Stimulated activated CD4-positive, alpha-beta T cell treated with anti-CD3 and anti-CD28 coated beads, Interleukin-4, amount 100 ng/mL, for 1 hour (primary cell): Measurements from ENCODE around the gene MOGAT1.
"Not testable (repeated sequence)": the region's sequence is repeated elsewhere in the genome, so short reads cannot be mapped to it uniquely, and the experiment has no call there.

ENCODE experiments used
- DNase-seq: peaks from one replicate; pipeline ENCODE4 v3.0.0-alpha.2; 2020

The MOGAT1 gene

GRCh38 chr2:222713002-222713401 lies 41.5 kb downstream of the MOGAT1 start:
- DNase-seq: no peak

- no peak for DNase-seq
Measured at GRCh38 chr2:222714361-222715241, 43.1 kb downstream of the MOGAT1 start.

DNA sequence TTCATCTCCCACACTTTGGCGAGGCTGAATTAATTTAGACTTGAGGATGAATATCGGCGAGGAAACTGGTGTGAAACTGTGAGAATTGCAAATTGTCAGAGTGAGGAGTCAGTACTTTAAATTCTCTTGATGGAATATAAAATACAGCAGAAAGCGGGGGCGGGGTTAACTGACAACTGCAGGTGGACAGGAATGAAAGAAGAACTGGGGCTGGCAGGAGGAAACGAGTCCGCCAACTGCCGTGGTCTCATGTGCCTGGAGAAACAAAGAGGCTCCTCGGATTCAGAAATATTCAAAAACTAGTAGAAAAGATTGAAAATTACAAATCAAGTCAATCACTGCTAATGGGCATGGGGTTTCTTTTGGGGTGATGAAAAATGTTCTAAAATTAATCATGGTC lies 44.3 kb downstream of the MOGAT1 start:
- no peak for DNase-seq

- not testable (repeated sequence) for DNase-seq
Measured at GRCh38 chr2:222719787-222720186, 48.3 kb downstream of the MOGAT1 start.

DNA sequence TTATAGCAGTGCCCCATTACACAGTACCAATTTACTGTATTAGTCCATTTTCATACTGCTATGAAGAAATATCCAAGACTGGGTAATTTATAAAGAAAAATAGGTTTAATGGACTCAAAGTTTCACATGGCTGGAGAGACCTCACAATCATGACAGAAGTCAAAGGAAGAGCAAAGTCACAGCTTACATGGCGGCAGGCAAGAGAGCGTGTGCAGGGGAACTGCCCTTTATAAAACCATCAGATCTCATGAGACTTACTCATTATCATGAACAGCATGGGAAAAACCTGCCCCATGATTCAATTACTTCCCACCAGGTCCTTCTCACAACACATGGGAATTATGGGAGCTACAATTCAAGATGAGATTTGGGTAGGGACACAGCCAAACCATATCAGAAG lies 50.1 kb downstream of the MOGAT1 start:
- DNase-seq: not testable (repeated sequence)

- no peak for DNase-seq
Measured at GRCh38 chr2:222722327-222722946, 51.0 kb downstream of the MOGAT1 start.

DNA sequence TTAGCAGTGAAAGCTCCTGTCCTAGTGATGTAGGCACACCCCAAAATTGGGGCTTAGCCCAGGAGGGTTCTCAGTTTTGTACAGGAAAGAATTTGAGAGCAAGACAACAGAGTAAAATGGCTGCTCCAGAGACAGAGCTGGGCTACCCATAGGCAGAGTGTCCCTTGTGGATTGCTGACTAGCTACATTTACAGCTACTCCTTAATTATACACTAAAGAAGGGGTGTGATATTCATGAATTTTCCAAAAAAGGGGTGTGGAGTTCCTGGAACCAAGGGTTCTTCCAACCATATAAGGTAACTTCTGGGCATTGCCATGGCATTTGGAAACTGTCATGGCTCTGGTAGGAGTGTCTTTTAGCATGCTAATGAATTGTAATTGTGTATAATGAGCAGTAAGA lies 52.8 kb downstream of the MOGAT1 start:
- DNase-seq: no peak

DNA sequence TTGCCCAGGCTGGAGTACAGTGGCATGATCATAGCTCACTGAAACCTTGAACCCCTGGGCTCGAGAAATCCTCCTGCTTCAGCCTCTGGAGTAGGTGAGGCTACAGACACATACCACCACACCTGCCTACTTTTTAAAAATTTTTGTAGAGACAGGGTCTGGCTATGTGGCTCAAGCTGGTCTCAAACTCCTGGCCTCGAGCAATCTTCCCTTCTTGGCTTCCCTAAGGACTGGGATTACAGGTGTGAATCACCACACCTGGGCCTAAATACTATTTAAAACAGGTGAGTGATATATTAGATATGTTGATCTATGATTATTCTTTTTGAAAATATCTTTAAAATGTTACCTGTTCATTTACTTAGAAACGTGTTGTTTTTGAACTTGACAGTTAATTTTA lies 57.2 kb downstream of the MOGAT1 start:
- DNase-seq: no peak

GRCh38 chr2:222730366-222730999 lies 59.0 kb downstream of the MOGAT1 start:
- DNase-seq: no peak

- no peak for DNase-seq
Measured at GRCh38 chr2:222731201-222731621, 59.8 kb downstream of the MOGAT1 start.

DNA sequence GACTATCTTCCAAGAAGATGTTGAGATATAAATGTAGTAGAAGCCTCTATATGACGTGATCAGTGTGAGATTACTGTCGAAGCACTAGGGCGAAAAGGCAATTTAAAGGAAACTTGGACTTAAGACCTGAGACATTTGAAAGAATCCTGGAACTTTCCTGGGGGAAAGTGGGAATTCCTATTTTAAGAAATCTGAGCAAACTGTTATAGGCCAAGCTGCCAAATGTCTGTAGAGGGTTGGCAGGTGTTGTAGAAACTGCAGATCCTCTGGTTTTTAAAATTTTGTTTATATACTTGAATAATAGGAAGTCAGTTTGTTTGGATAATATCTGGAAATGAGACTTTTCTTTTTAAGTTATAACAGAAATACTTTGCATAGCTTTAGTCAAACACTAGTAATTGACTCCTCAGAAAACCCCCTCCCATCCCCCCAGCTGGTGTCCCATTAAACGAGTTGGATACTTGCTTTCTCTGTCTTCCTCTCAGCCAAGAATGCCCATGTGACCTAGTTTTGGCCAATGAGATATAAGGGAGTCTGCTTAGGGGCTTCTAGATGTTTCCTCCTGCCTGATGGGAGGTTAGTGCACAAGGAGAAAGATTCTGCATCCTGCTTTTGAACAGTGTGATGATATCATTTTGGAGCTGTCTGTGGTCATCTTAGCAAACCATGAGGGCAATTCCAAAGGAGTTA lies 61.2 kb downstream of the MOGAT1 start:
- DNase-seq: no peak

- no peak for DNase-seq
Measured at GRCh38 chr2:222733470-222733845, 62.0 kb downstream of the MOGAT1 start.

GRCh38 chr2:222733846-222734702 lies 62.6 kb downstream of the MOGAT1 start:
- no peak for DNase-seq

GRCh38 chr2:222734703-222735014 lies 63.2 kb downstream of the MOGAT1 start:
- no peak for DNase-seq

DNA sequence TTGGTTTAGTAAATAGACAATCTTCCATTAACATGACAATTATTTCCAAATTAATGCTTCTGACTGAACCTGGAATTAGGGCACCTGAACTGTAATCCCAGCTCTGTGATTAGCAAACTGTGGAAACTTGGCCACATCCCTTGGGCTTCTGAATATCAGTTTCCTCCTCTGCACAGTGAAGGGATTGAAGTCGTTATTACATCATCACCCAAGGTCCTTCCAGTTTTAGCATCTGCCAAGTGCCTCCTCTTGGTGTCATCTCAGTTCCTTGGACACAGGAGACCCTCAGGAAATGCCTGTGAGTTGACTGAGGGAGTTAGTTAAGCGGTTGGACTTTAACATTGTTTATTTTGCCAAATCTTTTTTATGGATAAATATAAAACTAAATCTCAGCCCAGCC lies 64.8 kb downstream of the MOGAT1 start:
- no peak for DNase-seq

GRCh38 chr2:222736924-222737323 lies 65.5 kb downstream of the MOGAT1 start:
- no peak for DNase-seq

DNA sequence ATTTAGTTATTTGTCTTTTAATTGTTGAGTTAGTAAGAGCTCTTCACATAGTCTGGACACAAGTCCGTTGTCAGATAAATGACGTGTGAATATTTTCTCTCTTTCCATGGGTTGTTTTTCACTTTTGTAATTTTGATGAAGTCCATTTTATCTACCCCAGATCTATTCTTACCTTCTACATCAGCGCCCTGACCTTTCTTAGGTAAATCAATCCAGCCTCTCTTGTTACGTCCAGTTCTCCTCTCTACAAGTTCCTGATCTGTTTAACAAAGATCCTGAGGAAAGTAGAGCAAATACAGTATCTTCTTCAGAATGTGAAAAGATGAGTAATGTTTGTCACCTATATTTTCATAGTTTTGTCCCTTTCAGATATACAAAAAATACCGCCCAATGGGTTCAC lies 66.9 kb downstream of the MOGAT1 start:
- no peak for DNase-seq

- no peak for DNase-seq
Measured at GRCh38 chr2:222738809-222739208, 67.4 kb downstream of the MOGAT1 start.

GRCh38 chr2:222739939-222740338 lies 68.5 kb downstream of the MOGAT1 start:
- DNase-seq: no peak

GRCh38 chr2:222743251-222743812 lies 71.9 kb downstream of the MOGAT1 start:
- no peak for DNase-seq

DNA sequence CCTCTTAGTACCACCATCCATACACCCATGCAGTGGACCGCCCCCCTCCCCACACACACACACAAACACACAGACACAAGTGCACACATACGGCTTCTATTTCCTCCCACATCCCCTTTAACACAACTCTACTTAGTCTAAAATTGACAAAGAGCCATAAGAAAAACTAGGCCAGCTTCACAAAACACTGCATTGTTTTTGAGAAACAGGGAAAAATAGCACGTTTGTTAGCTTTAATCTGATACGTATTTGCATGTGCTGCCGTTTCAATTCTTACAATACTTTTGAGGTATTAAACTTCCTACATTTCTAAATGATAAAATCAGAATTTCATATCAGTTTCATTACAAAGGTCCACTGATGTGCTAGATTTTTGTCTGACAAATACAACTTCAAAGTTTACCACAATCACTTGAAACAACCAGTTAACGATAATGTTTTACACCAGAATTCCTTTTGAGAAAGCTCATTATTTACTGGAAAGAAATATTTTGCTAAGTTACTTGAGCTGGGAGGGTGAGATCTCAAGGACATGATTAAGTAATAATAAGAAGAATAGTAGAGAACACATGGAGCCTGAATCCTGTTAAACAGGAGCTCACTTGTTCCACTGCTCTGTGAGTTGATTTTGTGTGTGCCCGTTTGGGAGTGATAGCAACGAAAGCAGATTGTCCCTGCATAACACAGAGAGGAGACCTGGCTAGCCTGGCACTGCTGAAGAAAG lies 74.5 kb downstream of the MOGAT1 start:
- DNase-seq: no peak
